SIG-M5 (cell line): ENCODE data around the gene CCDC149.

ENCODE experiments used
- DNase-seq: peaks from one replicate; lab custom pipeline; 2025; lab: John Stamatoyannopoulos, UW

CCDC149 gene

GRCh38 chr4:24840826-24841543 is 71.9 kb downstream of the CCDC149 start:
- DNase-seq, result no peak

- no peak for DNase-seq
Measured at GRCh38 chr4:24840362-24840761, 72.5 kb downstream of the CCDC149 start.

- DNase-seq, result no peak
Measured at GRCh38 chr4:24837781-24838180, 75.1 kb downstream of the CCDC149 start.

- no peak for DNase-seq
Measured at GRCh38 chr4:24837336-24837735, 75.5 kb downstream of the CCDC149 start.

- no peak for DNase-seq
Measured at GRCh38 chr4:24836661-24837242, 76.1 kb downstream of the CCDC149 start.

GRCh38 chr4:24835696-24836095 is 77.1 kb downstream of the CCDC149 start:
- DNase-seq, result no peak

- DNase-seq, result no peak
Measured at GRCh38 chr4:24831637-24832036, 81.2 kb downstream of the CCDC149 start.

GRCh38 chr4:24824720-24825119 is 88.1 kb downstream of the CCDC149 start:
- no peak for DNase-seq

GRCh38 chr4:24820541-24820940 is 92.3 kb downstream of the CCDC149 start:
- no peak for DNase-seq

- no peak for DNase-seq
Measured at GRCh38 chr4:24816797-24817196, 96.0 kb downstream of the CCDC149 start.

- no peak for DNase-seq
Measured at GRCh38 chr4:24813732-24814131, 99.1 kb downstream of the CCDC149 start.

GRCh38 chr4:24810871-24811631 is 101.8 kb downstream of the CCDC149 start:
- no peak for DNase-seq

GRCh38 chr4:24809815-24810405 is 102.9 kb downstream of the CCDC149 start:
- DNase-seq, result no peak

- DNase-seq, result no peak
Measured at GRCh38 chr4:24809376-24809775, 103.5 kb downstream of the CCDC149 start.

- DNase-seq, result no peak
Measured at GRCh38 chr4:24808955-24809354, 103.9 kb downstream of the CCDC149 start.

GRCh38 chr4:24808261-24808660 is 104.6 kb downstream of the CCDC149 start:
- DNase-seq, result no peak

- no peak for DNase-seq
Measured at GRCh38 chr4:24807611-24808010, 105.2 kb downstream of the CCDC149 start.

GRCh38 chr4:24806206-24806990 is 106.4 kb downstream of the CCDC149 start:
- DNase-seq, result no peak

GRCh38 chr4:24805566-24805965 is 107.3 kb downstream of the CCDC149 start:
- DNase-seq, result no peak

GRCh38 chr4:24805067-24805466 is 107.8 kb downstream of the CCDC149 start:
- no peak for DNase-seq

- DNase-seq, result no peak
Measured at GRCh38 chr4:24802648-24803047, 110.2 kb downstream of the CCDC149 start.
